Measurements from ENCODE around the gene DLGAP1.
A peak's percentile ranks its signal among the peaks of the same experiment; 100 is the strongest.

DLGAP1 gene

GRCh38 chr18:3889121-3889520 is 566.0 kb downstream of the DLGAP1 start:
- ATAC-seq: no peak
- TF ChIP-seq, protein P1, sequence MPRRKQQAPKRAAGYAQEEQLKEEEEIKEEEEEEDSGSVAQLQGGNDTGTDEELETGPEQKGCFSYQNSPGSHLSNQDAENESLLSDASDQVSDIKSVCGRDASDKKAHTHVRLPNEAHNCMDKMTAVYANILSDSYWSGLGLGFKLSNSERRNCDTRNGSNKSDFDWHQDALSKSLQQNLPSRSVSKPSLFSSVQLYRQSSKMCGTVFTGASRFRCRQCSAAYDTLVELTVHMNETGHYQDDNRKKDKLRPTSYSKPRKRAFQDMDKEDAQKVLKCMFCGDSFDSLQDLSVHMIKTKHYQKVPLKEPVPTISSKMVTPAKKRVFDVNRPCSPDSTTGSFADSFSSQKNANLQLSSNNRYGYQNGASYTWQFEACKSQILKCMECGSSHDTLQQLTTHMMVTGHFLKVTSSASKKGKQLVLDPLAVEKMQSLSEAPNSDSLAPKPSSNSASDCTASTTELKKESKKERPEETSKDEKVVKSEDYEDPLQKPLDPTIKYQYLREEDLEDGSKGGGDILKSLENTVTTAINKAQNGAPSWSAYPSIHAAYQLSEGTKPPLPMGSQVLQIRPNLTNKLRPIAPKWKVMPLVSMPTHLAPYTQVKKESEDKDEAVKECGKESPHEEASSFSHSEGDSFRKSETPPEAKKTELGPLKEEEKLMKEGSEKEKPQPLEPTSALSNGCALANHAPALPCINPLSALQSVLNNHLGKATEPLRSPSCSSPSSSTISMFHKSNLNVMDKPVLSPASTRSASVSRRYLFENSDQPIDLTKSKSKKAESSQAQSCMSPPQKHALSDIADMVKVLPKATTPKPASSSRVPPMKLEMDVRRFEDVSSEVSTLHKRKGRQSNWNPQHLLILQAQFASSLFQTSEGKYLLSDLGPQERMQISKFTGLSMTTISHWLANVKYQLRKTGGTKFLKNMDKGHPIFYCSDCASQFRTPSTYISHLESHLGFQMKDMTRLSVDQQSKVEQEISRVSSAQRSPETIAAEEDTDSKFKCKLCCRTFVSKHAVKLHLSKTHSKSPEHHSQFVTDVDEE (CRISPR knock-in tag; IDR thresholded peaks at IDR 0.05): no peak
- TF ChIP-seq PPARA (CRISPR knock-in tag; IDR thresholded peaks at IDR 0.05; ENCODE audit: borderline replicate concordance) (no peak), ZFP3 (CRISPR knock-in tag; IDR thresholded peaks at IDR 0.05) (no peak), RARB (CRISPR knock-in tag; IDR thresholded peaks at IDR 0.05) (no peak)

DNA sequence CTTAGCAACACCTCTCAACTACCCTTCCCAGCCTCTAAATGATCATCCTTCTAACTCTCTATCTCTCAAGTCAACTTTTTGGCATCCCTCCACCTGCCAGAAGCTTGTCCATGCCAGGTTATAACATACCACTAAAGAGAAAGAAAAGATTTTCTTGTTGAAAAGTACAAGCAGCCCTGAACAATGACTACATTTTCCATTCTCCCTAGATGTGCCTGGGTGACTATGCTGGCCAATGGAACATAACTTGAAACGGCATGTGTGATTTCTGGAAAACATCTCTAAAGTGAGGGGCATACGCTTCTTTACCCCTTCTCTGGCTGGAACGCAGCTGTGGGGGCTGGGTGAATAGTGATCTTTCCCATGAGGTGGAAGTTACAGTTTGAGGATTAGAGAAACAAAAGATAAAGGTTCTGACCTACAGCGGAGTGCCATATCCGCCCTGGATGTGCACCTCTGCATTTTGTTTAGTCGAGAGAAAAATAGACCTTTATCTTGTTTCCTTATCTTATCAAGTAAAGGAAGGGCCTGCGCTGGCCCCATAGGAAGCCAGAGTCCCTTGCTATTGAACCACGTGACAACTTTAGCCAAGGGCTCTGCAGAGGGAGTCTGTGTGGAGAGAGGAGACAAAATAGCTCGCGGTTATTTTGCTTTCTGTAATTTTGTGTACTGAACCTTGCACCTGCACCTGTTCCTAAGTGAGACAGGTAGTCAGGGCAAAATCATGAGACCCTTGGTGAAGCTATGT is 568.4 kb downstream of the DLGAP1 start:
- ATAC-seq: no peak
- TF ChIP-seq, protein P2, sequence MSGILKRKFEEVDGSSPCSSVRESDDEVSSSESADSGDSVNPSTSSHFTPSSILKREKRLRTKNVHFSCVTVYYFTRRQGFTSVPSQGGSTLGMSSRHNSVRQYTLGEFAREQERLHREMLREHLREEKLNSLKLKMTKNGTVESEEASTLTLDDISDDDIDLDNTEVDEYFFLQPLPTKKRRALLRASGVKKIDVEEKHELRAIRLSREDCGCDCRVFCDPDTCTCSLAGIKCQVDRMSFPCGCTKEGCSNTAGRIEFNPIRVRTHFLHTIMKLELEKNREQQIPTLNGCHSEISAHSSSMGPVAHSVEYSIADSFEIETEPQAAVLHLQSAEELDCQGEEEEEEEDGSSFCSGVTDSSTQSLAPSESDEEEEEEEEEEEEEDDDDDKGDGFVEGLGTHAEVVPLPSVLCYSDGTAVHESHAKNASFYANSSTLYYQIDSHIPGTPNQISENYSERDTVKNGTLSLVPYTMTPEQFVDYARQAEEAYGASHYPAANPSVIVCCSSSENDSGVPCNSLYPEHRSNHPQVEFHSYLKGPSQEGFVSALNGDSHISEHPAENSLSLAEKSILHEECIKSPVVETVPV (CRISPR knock-in tag; IDR thresholded peaks at IDR 0.05): no peak
- TF ChIP-seq RARB (CRISPR knock-in tag; IDR thresholded peaks at IDR 0.05) (no peak), ESRRG (CRISPR knock-in tag; IDR thresholded peaks at IDR 0.05) (no peak), CREB5 (CRISPR knock-in tag; IDR thresholded peaks at IDR 0.05; ENCODE audit: low read depth) (no peak), ZC3H10 (CRISPR knock-in tag; IDR thresholded peaks at IDR 0.05) (no peak), ZNF8 (CRISPR knock-in tag; IDR thresholded peaks at IDR 0.05) (no peak)

DNA sequence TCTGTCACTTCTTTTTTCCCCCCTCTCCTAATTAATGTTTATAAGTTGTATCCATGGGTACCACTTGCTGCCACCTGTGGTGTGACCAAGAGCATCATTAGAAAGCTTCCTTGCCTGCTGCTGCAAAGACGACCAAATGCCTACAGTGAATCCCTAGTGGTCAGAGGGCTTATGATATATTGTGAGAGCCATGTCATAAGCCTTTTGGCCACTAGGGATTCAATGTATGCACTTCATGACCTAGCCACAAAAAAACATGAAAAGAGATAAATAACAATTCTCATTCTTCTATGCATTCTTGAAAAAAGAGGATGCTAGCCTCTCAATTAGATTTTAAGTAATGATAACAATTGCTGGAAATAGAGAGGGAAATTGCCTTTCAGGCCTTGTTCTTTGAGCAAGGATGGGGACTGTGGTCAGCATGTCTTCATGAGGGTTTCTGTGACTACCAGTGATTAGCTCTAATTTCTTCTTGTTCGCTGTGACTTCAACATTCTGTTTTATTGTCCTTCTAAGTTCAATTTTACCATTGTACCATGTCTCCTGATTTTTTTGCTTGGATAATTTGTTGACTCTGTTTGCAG is 569.8 kb downstream of the DLGAP1 start:
- TF ChIP-seq ZNF8 (CRISPR knock-in tag; IDR thresholded peaks at IDR 0.05) (no peak), TOX (CRISPR knock-in tag; IDR thresholded peaks at IDR 0.05; ENCODE audit: borderline replicate concordance) (no peak), ZFP30 (CRISPR knock-in tag; IDR thresholded peaks at IDR 0.05) (no peak), ZC3H10 (CRISPR knock-in tag; IDR thresholded peaks at IDR 0.05) (no peak), CREB5 (CRISPR knock-in tag; IDR thresholded peaks at IDR 0.05; ENCODE audit: low read depth) (no peak), CSDC2 (CRISPR knock-in tag; IDR thresholded peaks at IDR 0.05) (no peak), ZNF70 (CRISPR knock-in tag; IDR thresholded peaks at IDR 0.05) (no peak), SNAI2 (CRISPR knock-in tag; IDR thresholded peaks at IDR 0.05) (no peak), ISL1 (CRISPR knock-in tag; IDR thresholded peaks at IDR 0.05) (no peak)
- TF ChIP-seq, protein P2 (CRISPR knock-in tag; IDR thresholded peaks at IDR 0.05): no peak
- peak; percentile 76; the same call in 2 of the 3 replicates for ATAC-seq

GRCh38 chr18:3879836-3880120 is 575.3 kb downstream of the DLGAP1 start:
- ATAC-seq: no peak
- TF ChIP-seq TCF4 (CRISPR knock-in tag; IDR thresholded peaks at IDR 0.05; ENCODE audit: borderline replicate concordance) (no peak), CREB5 (CRISPR knock-in tag; IDR thresholded peaks at IDR 0.05; ENCODE audit: low read depth) (no peak), POU6F1 (CRISPR knock-in tag; IDR thresholded peaks at IDR 0.05; ENCODE audit: borderline replicate concordance, low read depth) (no peak), BACH2 (CRISPR knock-in tag; IDR thresholded peaks at IDR 0.05; ENCODE audit: borderline replicate concordance) (no peak), ZFP3 (CRISPR knock-in tag; IDR thresholded peaks at IDR 0.05) (no peak), RARB (CRISPR knock-in tag; IDR thresholded peaks at IDR 0.05) (no peak), OSR1 (CRISPR knock-in tag; IDR thresholded peaks at IDR 0.05) (no peak)
- TF ChIP-seq, protein P1 (CRISPR knock-in tag; IDR thresholded peaks at IDR 0.05): no peak

Data from SK-N-SH treated with all-trans-retinoic acid at 6 μM for 48 hours (cell line).